ENCODE measurements around the gene RNU5B-1. TPM values are rescaled to one million over a fixed set of nuclear protein-coding genes. Genes with fewer than 3 reads are reported as not detected.

The RNU5B-1 gene
- total RNA-seq, 1 donor from 2014 or later = 40.3 TPM

DNA sequence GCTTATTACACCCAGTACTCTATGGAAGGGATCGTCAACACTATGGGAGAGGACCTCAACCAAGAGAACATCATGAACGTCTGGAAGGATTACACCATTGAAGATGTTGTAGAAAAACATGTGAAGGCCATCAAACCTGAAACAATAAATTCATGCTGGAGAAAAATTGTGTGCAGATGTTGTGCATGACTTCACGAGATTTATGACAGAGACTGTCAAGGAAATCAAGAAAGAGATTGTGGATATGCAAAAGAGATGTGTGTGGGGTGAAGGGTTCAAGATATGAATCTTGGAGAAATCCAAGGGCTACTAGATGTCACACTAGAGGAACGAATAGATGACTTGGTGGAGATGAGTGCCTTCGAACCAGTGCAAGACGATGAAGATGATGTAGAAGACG is 14.2 kb upstream of the RNU5B-1 start:
- Histone ChIP-seq H3K27ac (replicated peaks) (no peak overlapping the region), H3K4me3 (no peak overlapping the region), H3K36me3 (no peaks in the 10 kb centered on the region), H3K9me3 (replicated peaks) (no peaks in the 10 kb centered on the region), H3K4me1 (peaks cover 15% of the 10 kb centered on the region), H3K27me3 (ENCODE audit: low read depth) (no peaks in the 10 kb centered on the region)
- TF ChIP-seq, protein P1, sequence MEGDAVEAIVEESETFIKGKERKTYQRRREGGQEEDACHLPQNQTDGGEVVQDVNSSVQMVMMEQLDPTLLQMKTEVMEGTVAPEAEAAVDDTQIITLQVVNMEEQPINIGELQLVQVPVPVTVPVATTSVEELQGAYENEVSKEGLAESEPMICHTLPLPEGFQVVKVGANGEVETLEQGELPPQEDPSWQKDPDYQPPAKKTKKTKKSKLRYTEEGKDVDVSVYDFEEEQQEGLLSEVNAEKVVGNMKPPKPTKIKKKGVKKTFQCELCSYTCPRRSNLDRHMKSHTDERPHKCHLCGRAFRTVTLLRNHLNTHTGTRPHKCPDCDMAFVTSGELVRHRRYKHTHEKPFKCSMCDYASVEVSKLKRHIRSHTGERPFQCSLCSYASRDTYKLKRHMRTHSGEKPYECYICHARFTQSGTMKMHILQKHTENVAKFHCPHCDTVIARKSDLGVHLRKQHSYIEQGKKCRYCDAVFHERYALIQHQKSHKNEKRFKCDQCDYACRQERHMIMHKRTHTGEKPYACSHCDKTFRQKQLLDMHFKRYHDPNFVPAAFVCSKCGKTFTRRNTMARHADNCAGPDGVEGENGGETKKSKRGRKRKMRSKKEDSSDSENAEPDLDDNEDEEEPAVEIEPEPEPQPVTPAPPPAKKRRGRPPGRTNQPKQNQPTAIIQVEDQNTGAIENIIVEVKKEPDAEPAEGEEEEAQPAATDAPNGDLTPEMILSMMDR (IDR thresholded peaks at IDR 0.05; ENCODE audit: borderline replicate concordance) = no peak
- no peak for DNase-seq
- intact Hi-C loops (cut with micrococcal nuclease) = no loop called here

DNA sequence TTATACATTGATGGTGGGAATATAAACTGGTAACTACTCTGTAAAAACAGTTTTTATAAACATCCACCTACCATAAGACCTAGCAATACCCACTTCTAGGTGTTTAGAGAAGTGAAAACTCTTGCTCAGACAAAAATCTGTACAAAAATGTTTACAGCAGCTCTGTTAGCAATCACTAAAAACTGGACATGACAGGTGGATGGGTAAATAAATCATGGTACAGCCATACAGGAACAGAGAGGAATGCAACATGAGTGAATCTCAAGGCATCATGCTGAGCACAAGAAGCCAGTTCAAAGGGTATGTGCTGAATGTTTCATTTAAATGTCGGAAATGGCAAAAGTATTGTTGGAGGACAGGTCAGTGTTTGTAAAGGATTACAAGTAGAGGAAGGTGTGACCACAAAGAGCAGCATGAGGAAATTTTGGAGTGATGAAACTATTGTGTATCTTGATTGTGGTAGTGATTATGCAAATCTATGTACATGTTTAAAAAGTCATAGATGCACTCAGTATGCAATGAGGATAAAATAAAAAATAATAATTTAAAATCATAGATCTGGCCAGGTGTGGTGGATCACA is 11.4 kb upstream of the RNU5B-1 start:
- no peak overlapping the region for H3K4me3 ChIP-seq
- peaks cover 27% of the 10 kb centered on the region for H3K4me1 ChIP-seq
- TF ChIP-seq, protein P1 (IDR thresholded peaks at IDR 0.05; ENCODE audit: borderline replicate concordance) = no peak
- intact Hi-C loops (cut with micrococcal nuclease) = no loop called here
- no peaks in the 10 kb centered on the region for H3K27me3 ChIP-seq (ENCODE audit: low read depth)
- H3K9me3 ChIP-seq (replicated peaks) = no peaks in the 10 kb centered on the region
- no peak overlapping the region for H3K27ac ChIP-seq (replicated peaks)
- H3K36me3 ChIP-seq = no peaks in the 10 kb centered on the region
- DNase-seq = no peak

DNA sequence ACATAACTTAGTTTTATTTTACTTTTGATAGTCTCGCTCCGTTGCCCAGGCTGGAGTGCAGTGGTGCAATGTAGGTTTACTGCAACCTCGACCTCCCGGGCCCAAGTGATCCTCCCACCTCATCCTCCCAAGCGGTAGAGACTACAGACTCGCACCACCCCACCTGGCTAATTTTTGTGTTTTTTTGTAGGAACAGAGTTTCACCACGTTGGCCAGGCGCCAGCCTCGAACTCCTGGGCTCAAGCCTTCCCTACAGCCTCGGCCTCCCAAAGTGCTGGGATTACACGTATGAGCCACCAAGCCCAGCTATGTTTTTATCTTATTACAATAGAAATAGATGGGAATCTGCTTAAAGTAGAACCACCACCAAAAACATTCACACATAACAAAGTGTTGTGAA is 5.7 kb upstream of the RNU5B-1 start:
- Histone ChIP-seq H3K36me3 (no peaks in the 10 kb centered on the region), H3K27ac (replicated peaks) (no peak overlapping the region), H3K4me3 (no peak overlapping the region), H3K9me3 (replicated peaks) (no peaks in the 10 kb centered on the region), H3K27me3 (ENCODE audit: low read depth) (no peaks in the 10 kb centered on the region), H3K4me1 (peaks cover 34% of the 10 kb centered on the region)
- TF ChIP-seq, protein P1 (IDR thresholded peaks at IDR 0.05; ENCODE audit: borderline replicate concordance) = no peak
- no peak for DNase-seq
- intact Hi-C loops (cut with micrococcal nuclease) = no loop called here

DNA sequence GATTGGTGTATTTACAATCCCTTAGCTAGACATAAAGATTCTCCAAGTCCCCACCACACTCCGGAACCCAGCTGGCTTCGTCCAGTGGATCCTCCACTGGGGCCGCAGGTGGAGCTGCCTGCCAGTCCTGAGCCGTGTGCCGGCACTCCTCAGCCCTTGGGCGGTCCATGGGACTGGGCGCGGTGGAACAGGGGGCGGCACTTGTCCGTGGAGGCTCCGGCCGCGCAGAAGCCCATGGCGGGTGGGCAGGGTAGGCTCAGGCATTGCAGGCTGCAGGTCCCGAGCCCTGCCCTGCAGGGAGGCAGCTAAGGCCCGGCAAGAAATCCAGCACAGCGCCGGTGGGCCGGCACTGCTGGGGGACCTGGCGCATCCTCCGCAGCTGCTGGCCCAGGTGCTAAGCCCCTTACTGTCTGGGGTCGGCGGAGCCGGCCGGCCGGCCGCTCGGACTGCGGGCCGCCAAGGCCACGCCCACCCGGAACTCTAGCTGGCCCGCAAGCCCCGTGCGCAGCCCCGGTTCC is 3.5 kb upstream of the RNU5B-1 start:
- Histone ChIP-seq H3K36me3 (no peaks in the 10 kb centered on the region), H3K4me3 (no peak overlapping the region), H3K27me3 (ENCODE audit: low read depth) (no peaks in the 10 kb centered on the region), H3K27ac (replicated peaks) (no peak overlapping the region), H3K9me3 (replicated peaks) (no peaks in the 10 kb centered on the region), H3K4me1 (peaks cover 35% of the 10 kb centered on the region)
- intact Hi-C loops (cut with micrococcal nuclease) = no loop called here
- DNase-seq = no peak
- TF ChIP-seq, protein P1 (IDR thresholded peaks at IDR 0.05; ENCODE audit: borderline replicate concordance) = no peak

DNA sequence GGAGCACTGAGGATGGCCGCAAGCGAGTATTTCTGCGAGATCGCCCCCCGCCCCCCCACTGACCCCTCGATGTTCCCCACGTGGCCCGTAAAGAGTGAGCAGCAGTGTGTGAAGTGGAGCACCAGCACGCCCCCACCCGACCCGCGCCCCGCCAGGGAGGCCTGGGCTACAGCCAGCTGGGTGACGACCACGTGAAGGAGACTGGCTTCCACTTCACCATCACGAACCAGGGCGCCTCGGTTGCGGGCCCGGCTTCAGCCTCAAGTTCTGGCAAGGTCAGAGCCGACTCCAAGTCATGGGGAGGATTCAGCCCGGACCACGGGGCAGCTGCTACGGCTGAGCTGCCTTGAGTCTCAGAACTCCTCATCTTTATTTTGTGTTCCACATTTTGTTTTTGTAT is 2.4 kb upstream of the RNU5B-1 start:
- no peak overlapping the region for H3K27ac ChIP-seq (replicated peaks)
- DNase-seq = no peak

More for the DNA sequence above, 2.4 kb upstream of the RNU5B-1 start:
- TF ChIP-seq, protein P1 (IDR thresholded peaks at IDR 0.05; ENCODE audit: borderline replicate concordance) = no peak
- no peaks in the 10 kb centered on the region for H3K9me3 ChIP-seq (replicated peaks)
- H3K4me3 ChIP-seq = no peak overlapping the region
- no peaks in the 10 kb centered on the region for H3K36me3 ChIP-seq
- H3K27me3 ChIP-seq (ENCODE audit: low read depth) = no peaks in the 10 kb centered on the region
- intact Hi-C loops (cut with micrococcal nuclease) = no loop called here
- H3K4me1 ChIP-seq = peaks cover 25% of the 10 kb centered on the region

All from left ventricle myocardium inferior (tissue), 1 donor.